ENCODE measurements around the gene SKI. TPM values are rescaled to one million over a fixed set of nuclear protein-coding genes. Genes with fewer than 3 reads are reported as not detected.

The SKI gene
- total RNA-seq, 1 donor from 2014 or later = 90.0 TPM

DNA sequence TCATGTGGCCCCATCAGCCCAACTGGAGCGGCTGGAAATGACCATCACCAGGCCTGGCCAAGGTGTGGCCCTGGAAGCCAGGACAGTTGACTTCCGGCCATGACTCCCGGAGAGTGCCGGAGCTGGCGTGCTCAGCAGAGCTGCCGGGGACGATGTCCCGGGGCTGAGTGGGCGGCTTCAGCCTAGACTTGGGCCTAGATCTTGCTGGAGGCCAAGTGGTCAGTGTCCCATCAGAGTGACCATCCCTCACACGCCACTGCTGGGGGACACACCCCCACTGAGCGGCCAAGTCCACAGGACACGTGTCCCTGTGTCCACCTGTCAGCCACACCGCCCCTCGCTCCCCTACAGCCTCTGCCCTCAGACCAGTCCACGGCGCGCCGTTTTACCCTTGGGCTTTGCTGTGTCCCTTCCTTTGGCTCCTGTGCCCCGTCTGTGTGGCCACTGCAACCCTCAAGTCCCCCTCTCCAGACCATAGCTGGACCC lies 37.6 kb upstream of the SKI start:
- TF ChIP-seq, protein P1, sequence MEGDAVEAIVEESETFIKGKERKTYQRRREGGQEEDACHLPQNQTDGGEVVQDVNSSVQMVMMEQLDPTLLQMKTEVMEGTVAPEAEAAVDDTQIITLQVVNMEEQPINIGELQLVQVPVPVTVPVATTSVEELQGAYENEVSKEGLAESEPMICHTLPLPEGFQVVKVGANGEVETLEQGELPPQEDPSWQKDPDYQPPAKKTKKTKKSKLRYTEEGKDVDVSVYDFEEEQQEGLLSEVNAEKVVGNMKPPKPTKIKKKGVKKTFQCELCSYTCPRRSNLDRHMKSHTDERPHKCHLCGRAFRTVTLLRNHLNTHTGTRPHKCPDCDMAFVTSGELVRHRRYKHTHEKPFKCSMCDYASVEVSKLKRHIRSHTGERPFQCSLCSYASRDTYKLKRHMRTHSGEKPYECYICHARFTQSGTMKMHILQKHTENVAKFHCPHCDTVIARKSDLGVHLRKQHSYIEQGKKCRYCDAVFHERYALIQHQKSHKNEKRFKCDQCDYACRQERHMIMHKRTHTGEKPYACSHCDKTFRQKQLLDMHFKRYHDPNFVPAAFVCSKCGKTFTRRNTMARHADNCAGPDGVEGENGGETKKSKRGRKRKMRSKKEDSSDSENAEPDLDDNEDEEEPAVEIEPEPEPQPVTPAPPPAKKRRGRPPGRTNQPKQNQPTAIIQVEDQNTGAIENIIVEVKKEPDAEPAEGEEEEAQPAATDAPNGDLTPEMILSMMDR (IDR thresholded peaks at IDR 0.05) = no peak
- Histone ChIP-seq H3K4me1 (peaks cover 52% of the 10 kb centered on the region), H3K9me3 (no peaks in the 10 kb centered on the region), H3K4me3 (peak overlapping the region; percentile 63), H3K27ac (peak overlapping the region; percentile 93), H3K27me3 (ENCODE audit: low read depth) (no peaks in the 10 kb centered on the region), H3K36me3 (peaks cover 9% of the 10 kb centered on the region)
- DNase-seq = peak; percentile 60
- no peak for ATAC-seq
- intact Hi-C loops (cut with DNase I) = no loop called here

GRCh38 chr1:2192031-2192995 lies 35.8 kb upstream of the SKI start:
- intact Hi-C loops (cut with DNase I) = no loop called here
- Histone ChIP-seq H3K27me3 (ENCODE audit: low read depth) (no peaks in the 10 kb centered on the region), H3K4me3 (no peak overlapping the region), H3K9me3 (no peaks in the 10 kb centered on the region), H3K4me1 (peaks cover 57% of the 10 kb centered on the region), H3K27ac (peak overlapping the region; percentile 92), H3K36me3 (no peaks in the 10 kb centered on the region)
- ATAC-seq (no peak), DNase-seq (no peak)
- TF ChIP-seq, protein P1 (IDR thresholded peaks at IDR 0.05) = no peak

GRCh38 chr1:2193514-2194281 lies 34.4 kb upstream of the SKI start:
- H3K9me3 ChIP-seq = no peaks in the 10 kb centered on the region
- no peak for ATAC-seq
- no peaks in the 10 kb centered on the region for H3K36me3 ChIP-seq
- TF ChIP-seq, protein P1 (IDR thresholded peaks at IDR 0.05) = no peak
- H3K27me3 ChIP-seq (ENCODE audit: low read depth) = no peaks in the 10 kb centered on the region
- peaks cover 61% of the 10 kb centered on the region for H3K4me1 ChIP-seq
- no peak for DNase-seq
- H3K4me3 ChIP-seq = peak overlapping the region; percentile 72
- intact Hi-C loops (cut with DNase I) = no loop called here
- H3K27ac ChIP-seq = peak overlapping the region; percentile 92

- no peaks in the 10 kb centered on the region for H3K36me3 ChIP-seq
- no peak for DNase-seq
- TF ChIP-seq, protein P1 (IDR thresholded peaks at IDR 0.05) = no peak
- no peaks in the 10 kb centered on the region for H3K9me3 ChIP-seq
- intact Hi-C loops (cut with DNase I) = no loop called here
- peak within 1 kb of the TSS; percentile 72 for H3K4me3 ChIP-seq
- H3K27ac ChIP-seq = peak within 1 kb of the TSS; percentile 92
- ATAC-seq = peak; percentile 73 to 74
- no peaks in the 10 kb centered on the region for H3K27me3 ChIP-seq (ENCODE audit: low read depth)
- H3K4me1 ChIP-seq = peaks cover 62% of the 10 kb centered on the region
Observed at GRCh38 chr1:2194319-2194897, 33.7 kb upstream of the SKI start, which contains the start of gene FAAP20. Gene FAAP20 (minus strand): TSS chr1:2194772. CDS start chr1:2194749, 23 bp downstream.

Data from lower lobe of right lung (tissue), 2 donors.